SU-DHL-6 (cell line): ENCODE measurements around the gene TMEM214.
A peak's percentile ranks its signal among the peaks of the same experiment; 100 is the strongest.

Experiments
- H2AFZ ChIP-seq: fragments of 200-600 bp; sonication (generic); 2 replicates; pipeline ENCODE4 v1.6.1; 2014; ENCODE audit warnings: low read depth, mild to moderate bottlenecking, moderate library complexity, mixed read lengths, antibody characterized with exemption, low read length; ENCODE audit not compliant: severe bottlenecking
- H3F3A ChIP-seq: fragments of 200-600 bp; shearing (Covaris generic); 2 replicates; pipeline ENCODE4 v1.6.0; 2016; ENCODE audit warnings: antibody characterized with exemption, mild to moderate bottlenecking; ENCODE audit not compliant: insufficient read depth
- H3K27ac ChIP-seq: fragments of 200-600 bp; sonication (generic); 2 replicates; pipeline ENCODE4 v1.5.1; 2016; ENCODE audit warnings: low read depth, mild to moderate bottlenecking, low read length, moderate library complexity, mixed read lengths
- H3K27me3 ChIP-seq: fragments of 200-600 bp; sonication (generic), shearing (Covaris generic); 2 replicates; pipeline ENCODE4 v1.6.0; 2014; ENCODE audit warnings: mild to moderate bottlenecking, low read length
- H3K36me3 ChIP-seq: fragments of 200-600 bp; sonication (generic); 2 replicates; pipeline ENCODE4 v1.6.1; 2014; ENCODE audit warnings: mild to moderate bottlenecking, low read length, mixed read lengths
- H3K4me2 ChIP-seq: fragments of 300-600, 200-600 bp; shearing (Covaris generic), sonication (generic); 2 replicates; pipeline ENCODE4 v1.6.0; 2014; ENCODE audit warnings: low read length, low read depth, mild to moderate bottlenecking; ENCODE audit not compliant: poor library complexity, severe bottlenecking
- H3K4me3 ChIP-seq: fragments of 200-600 bp; sonication (generic); 2 replicates; pipeline ENCODE4 v1.5.1; 2014; ENCODE audit warnings: antibody characterized with exemption, low read length, mild to moderate bottlenecking, mixed read lengths; ENCODE audit not compliant: insufficient read depth, poor library complexity, severe bottlenecking
- H3K79me2 ChIP-seq: fragments of 200-600 bp; sonication (generic); 2 replicates; pipeline ENCODE4 v1.6.1; 2014; ENCODE audit warnings: mild to moderate bottlenecking, low read length, moderate library complexity; ENCODE audit not compliant: insufficient read depth
- H3K9ac ChIP-seq: fragments of 200-600 bp; sonication (generic); 2 replicates; pipeline ENCODE4 v1.7.0; 2014; ENCODE audit warnings: mild to moderate bottlenecking, low read length
- H3K9me2 ChIP-seq: fragments of 200-600 bp; sonication (generic); replicated peaks from 2 replicates; pipeline ENCODE4 v1.6.1; 2014; ENCODE audit warnings: low read length; ENCODE audit not compliant: insufficient read depth
- H3K9me3 ChIP-seq: fragments of 200-600 bp; sonication (generic); 2 replicates; pipeline ENCODE4 v1.6.1; 2014; ENCODE audit warnings: low read length, mixed read lengths; ENCODE audit not compliant: insufficient read depth
- H4K20me1 ChIP-seq: fragments of 200-600 bp; sonication (generic); 2 replicates; pipeline ENCODE4 v1.6.1; 2014; ENCODE audit warnings: low read depth, mild to moderate bottlenecking, antibody characterized with exemption, low read length, moderate library complexity, mixed read lengths
- EZH2phosphoT487 ChIP-seq: fragments of 200-600 bp; sonication (generic), shearing (Covaris generic); conservative IDR thresholded peaks from 2 replicates; pipeline ENCODE4 v1.6.1; 2018; ENCODE audit warnings: mild to moderate bottlenecking, antibody characterized with exemption, low read length, moderate library complexity, mixed read lengths
- TF ChIP-seq, protein P1 (sequence below): fragments of 200-600 bp; sonication (generic); IDR thresholded peaks from one replicate; pipeline ENCODE4 v1.5.1; 2017; ENCODE audit warnings: antibody characterized with exemption, mild to moderate bottlenecking, low read length, moderate library complexity; ENCODE audit not compliant: insufficient read depth, poor library complexity, severe bottlenecking

Gene TMEM214

GRCh38 chr2:27029051-27029450 is 3.7 kb upstream of the TMEM214 start:
- Histone ChIP-seq H3K27ac (no peak overlapping the region), H3K4me2 (no peak overlapping the region), H3K9ac (no peak overlapping the region), H3K9me2 (no peaks in the 10 kb centered on the region), H2AFZ (no peak overlapping the region), H3K9me3 (no peaks in the 10 kb centered on the region), H4K20me1 (no peaks in the 10 kb centered on the region), H3K36me3 (no peaks in the 10 kb centered on the region), H3K27me3 (no peaks in the 10 kb centered on the region), H3K4me3 (no peak overlapping the region), H3F3A (no peaks in the 10 kb centered on the region), H3K79me2 (peaks cover 13% of the 10 kb centered on the region)
- no peak for TF ChIP-seq EZH2phosphoT487
- TF ChIP-seq, protein P1, sequence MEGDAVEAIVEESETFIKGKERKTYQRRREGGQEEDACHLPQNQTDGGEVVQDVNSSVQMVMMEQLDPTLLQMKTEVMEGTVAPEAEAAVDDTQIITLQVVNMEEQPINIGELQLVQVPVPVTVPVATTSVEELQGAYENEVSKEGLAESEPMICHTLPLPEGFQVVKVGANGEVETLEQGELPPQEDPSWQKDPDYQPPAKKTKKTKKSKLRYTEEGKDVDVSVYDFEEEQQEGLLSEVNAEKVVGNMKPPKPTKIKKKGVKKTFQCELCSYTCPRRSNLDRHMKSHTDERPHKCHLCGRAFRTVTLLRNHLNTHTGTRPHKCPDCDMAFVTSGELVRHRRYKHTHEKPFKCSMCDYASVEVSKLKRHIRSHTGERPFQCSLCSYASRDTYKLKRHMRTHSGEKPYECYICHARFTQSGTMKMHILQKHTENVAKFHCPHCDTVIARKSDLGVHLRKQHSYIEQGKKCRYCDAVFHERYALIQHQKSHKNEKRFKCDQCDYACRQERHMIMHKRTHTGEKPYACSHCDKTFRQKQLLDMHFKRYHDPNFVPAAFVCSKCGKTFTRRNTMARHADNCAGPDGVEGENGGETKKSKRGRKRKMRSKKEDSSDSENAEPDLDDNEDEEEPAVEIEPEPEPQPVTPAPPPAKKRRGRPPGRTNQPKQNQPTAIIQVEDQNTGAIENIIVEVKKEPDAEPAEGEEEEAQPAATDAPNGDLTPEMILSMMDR: no peak

DNA sequence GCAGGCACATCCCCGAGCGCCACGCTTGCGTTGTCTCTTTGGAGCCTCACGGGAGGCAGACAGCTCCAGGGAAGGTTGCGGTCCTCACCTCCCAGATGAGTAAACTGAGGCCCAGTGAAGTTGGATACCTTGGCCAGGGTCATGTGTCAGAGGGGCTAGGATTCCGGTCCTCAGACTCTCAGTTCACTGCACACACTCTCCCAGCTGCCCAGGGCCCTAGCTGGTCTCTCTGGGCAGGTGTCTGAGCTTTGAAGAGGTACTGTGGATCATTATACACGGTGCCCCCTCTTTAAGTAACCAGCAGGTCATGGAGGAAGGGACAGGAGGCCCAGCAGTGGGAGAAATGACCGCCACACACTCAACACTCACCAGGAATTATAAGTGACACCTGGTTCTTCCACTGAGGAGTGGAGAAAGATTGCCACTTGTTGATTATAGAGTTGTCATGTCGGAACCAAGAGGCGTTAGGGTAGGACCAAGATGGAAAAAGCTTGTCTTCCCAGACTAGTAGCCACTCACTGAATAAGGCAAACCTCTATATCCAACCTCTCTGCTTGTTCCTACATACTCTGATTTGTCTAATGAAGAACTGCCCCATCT is 588 bp downstream of the TMEM214 start:
- no peaks in the 10 kb centered on the region for H3K9me3 ChIP-seq
- no peaks in the 10 kb centered on the region for H3K36me3 ChIP-seq
- peak overlapping the region; percentile 95 for H3K9ac ChIP-seq
- H3K79me2 ChIP-seq: peaks cover 16% of the 10 kb centered on the region
- H2AFZ ChIP-seq: peak overlapping the region; percentile 40
- H3K27ac ChIP-seq: 0 out of 2 replicates have a peak overlapping the region, but pooled peaks have one; percentile 29
- H3K4me2 ChIP-seq: peak overlapping the region; percentile 97
- no peaks in the 10 kb centered on the region for H3F3A ChIP-seq
- H3K27me3 ChIP-seq: no peaks in the 10 kb centered on the region
- TF ChIP-seq EZH2phosphoT487: no peak
- TF ChIP-seq, protein P1: no peak
- peak overlapping the region; percentile 91 for H3K4me3 ChIP-seq
- H3K9me2 ChIP-seq: no peaks in the 10 kb centered on the region
- no peaks in the 10 kb centered on the region for H4K20me1 ChIP-seq

DNA sequence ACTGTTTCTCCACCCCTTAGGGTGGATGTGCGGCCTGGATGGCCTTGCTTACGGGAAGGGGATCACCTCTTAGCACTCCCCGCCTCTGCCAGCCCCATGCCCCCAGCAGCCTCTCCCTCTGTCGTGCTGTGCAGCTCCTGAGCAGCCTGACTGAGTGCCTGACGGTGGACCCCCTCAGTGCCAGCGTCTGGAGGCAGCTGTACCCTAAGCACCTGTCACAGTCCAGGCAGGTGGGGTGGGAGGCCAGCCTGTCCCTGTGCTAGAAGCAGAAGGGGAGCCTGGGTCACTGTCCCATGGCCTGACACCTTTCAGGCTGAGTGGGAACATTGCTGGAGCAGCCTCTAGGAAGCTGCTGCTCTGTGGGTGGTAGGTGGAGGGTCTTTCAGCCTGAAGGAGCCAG is 5.2 kb downstream of the TMEM214 start:
- Histone ChIP-seq H3K9me3 (no peaks in the 10 kb centered on the region), H3K4me3 (no peak overlapping the region), H3K27me3 (no peaks in the 10 kb centered on the region), H3K36me3 (no peaks in the 10 kb centered on the region), H2AFZ (no peak overlapping the region), H3F3A (no peaks in the 10 kb centered on the region), H3K9ac (no peak overlapping the region), H3K79me2 (peaks cover 13% of the 10 kb centered on the region), H4K20me1 (no peaks in the 10 kb centered on the region), H3K4me2 (no peak overlapping the region), H3K27ac (no peak overlapping the region), H3K9me2 (no peaks in the 10 kb centered on the region)
- TF ChIP-seq, protein P1: no peak
- no peak for TF ChIP-seq EZH2phosphoT487
